ENCODE measurements around the gene DNM2.

Gene DNM2

GRCh38 chr19:10819124-10820060 lies 101.5 kb downstream of the DNM2 start:
- no peak overlapping the region for H3K18ac ChIP-seq (ENCODE audit: low read depth in 1 of 2, low read length in 2 of 2)
- no peak overlapping the region for H3K4me3 ChIP-seq (ENCODE audit: insufficient read depth in 1 of 2, low read depth in 1 of 2, low read length in 2 of 2)
- H2AFZ ChIP-seq (ENCODE audit: low read depth, low read length) = no peak overlapping the region
- H3K9me3 ChIP-seq (ENCODE audit: control insufficient read depth, low read length) = no peaks in the 10 kb centered on the region
- H3K9ac ChIP-seq (ENCODE audit: low read length) = peak overlapping the region; percentile 38
- H3K27ac ChIP-seq (ENCODE audit: low read length, poor library complexity, severe bottlenecking) = no peak overlapping the region
- no peak overlapping the region for H2BK12ac ChIP-seq (ENCODE audit: low read length in 2 of 2)
- no peaks in the 10 kb centered on the region for H3K27me3 ChIP-seq (ENCODE audit: control insufficient read depth in 1 of 2, insufficient read depth in 1 of 2, low read length in 2 of 2)
- no peak overlapping the region for H2AK5ac ChIP-seq (ENCODE audit: low read length, severe bottlenecking)
- no peak overlapping the region for H3K23ac ChIP-seq (ENCODE audit: low read length in 2 of 2)
- H3K4me1 ChIP-seq (ENCODE audit: control insufficient read depth, insufficient read depth, low read depth, low read length) = peaks cover 15% of the 10 kb centered on the region
- 97% methylated on average over 24 of the region's 27 CpGs for WGBS
- peaks cover 27% of the 10 kb centered on the region for H3K79me1 ChIP-seq (replicated peaks; ENCODE audit: low read length, poor library complexity, severe bottlenecking)
- peaks cover 48 to 88% of the 10 kb centered on the region in 2 experiments for H3K36me3 ChIP-seq (ENCODE audit: control insufficient read depth in 1 of 2, insufficient read depth in 2 of 2, low read depth in 1 of 2, low read length in 2 of 2)
- H3K4me2 ChIP-seq (ENCODE audit: low read length, poor library complexity, severe bottlenecking) = no peak overlapping the region
- H2BK120ac ChIP-seq (ENCODE audit: low read depth, low read length) = no peak overlapping the region
- no peak overlapping the region for H4K8ac ChIP-seq (ENCODE audit: low read length)
- H2BK15ac ChIP-seq (ENCODE audit: low read depth, poor library complexity, severe bottlenecking) = no peak overlapping the region
- H3K4ac ChIP-seq (ENCODE audit: low read depth in 1 of 2, low read length in 2 of 2) = no peak overlapping the region
- H4K91ac ChIP-seq (ENCODE audit: low read length) = no peak overlapping the region
- no peak overlapping the region for H2BK5ac ChIP-seq (ENCODE audit: low read depth, low read length, poor library complexity, severe bottlenecking)
- DNase-seq = no peak
- no peak overlapping the region for H3K14ac ChIP-seq (ENCODE audit: low read length in 2 of 2)

GRCh38 chr19:10820173-10820572 lies 102.3 kb downstream of the DNM2 start:
- Histone ChIP-seq H3K79me1 (replicated peaks; ENCODE audit: low read length, poor library complexity, severe bottlenecking) (peaks cover 27% of the 10 kb centered on the region), H2BK5ac (ENCODE audit: low read depth, low read length, poor library complexity, severe bottlenecking) (no peak overlapping the region), H3K4ac (ENCODE audit: low read depth in 1 of 2, low read length in 2 of 2) (no peak overlapping the region), H3K9ac (ENCODE audit: low read length) (peak overlapping the region; percentile 38), H2BK120ac (ENCODE audit: low read depth, low read length) (no peak overlapping the region), H3K18ac (ENCODE audit: low read depth in 1 of 2, low read length in 2 of 2) (no peak overlapping the region), H2AFZ (ENCODE audit: low read depth, low read length) (no peak overlapping the region), H3K14ac (ENCODE audit: low read length in 2 of 2) (no peak overlapping the region), H3K4me2 (ENCODE audit: low read length, poor library complexity, severe bottlenecking) (no peak overlapping the region), H4K91ac (ENCODE audit: low read length) (peak overlapping the region; percentile 14), H3K27me3 (ENCODE audit: control insufficient read depth in 1 of 2, insufficient read depth in 1 of 2, low read length in 2 of 2) (no peaks in the 10 kb centered on the region), H2BK12ac (ENCODE audit: low read length in 2 of 2) (no peak overlapping the region), H4K8ac (ENCODE audit: low read length) (no peak overlapping the region), H3K9me3 (ENCODE audit: control insufficient read depth, low read length) (no peaks in the 10 kb centered on the region), H3K4me3 (ENCODE audit: insufficient read depth in 1 of 2, low read depth in 1 of 2, low read length in 2 of 2) (no peak overlapping the region), H3K36me3 (ENCODE audit: control insufficient read depth in 1 of 2, insufficient read depth in 2 of 2, low read depth in 1 of 2, low read length in 2 of 2) (peaks cover 48 to 90% of the 10 kb centered on the region in 2 experiments), H3K27ac (ENCODE audit: low read length, poor library complexity, severe bottlenecking) (no peak overlapping the region), H2BK15ac (ENCODE audit: low read depth, poor library complexity, severe bottlenecking) (no peak overlapping the region), H3K4me1 (ENCODE audit: control insufficient read depth, insufficient read depth, low read depth, low read length) (peaks cover 15% of the 10 kb centered on the region), H3K23ac (ENCODE audit: low read length in 2 of 2) (no peak overlapping the region), H2AK5ac (ENCODE audit: low read length, severe bottlenecking) (no peak overlapping the region)
- WGBS = 92% methylated on average over 7 of the region's 7 CpGs
- no peak for DNase-seq

GRCh38 chr19:10823690-10824089 lies 105.8 kb downstream of the DNM2 start:
- Histone ChIP-seq H3K14ac (ENCODE audit: low read length in 2 of 2) (no peak overlapping the region), H2AFZ (ENCODE audit: low read depth, low read length) (no peak overlapping the region), H3K23ac (ENCODE audit: low read length in 2 of 2) (no peak overlapping the region), H2BK120ac (ENCODE audit: low read depth, low read length) (no peak overlapping the region), H3K4ac (ENCODE audit: low read depth in 1 of 2, low read length in 2 of 2) (no peak overlapping the region), H3K79me1 (replicated peaks; ENCODE audit: low read length, poor library complexity, severe bottlenecking) (peaks cover 4% of the 10 kb centered on the region), H3K4me2 (ENCODE audit: low read length, poor library complexity, severe bottlenecking) (no peak overlapping the region), H2BK5ac (ENCODE audit: low read depth, low read length, poor library complexity, severe bottlenecking) (no peak overlapping the region), H2AK5ac (ENCODE audit: low read length, severe bottlenecking) (no peak overlapping the region), H3K9ac (ENCODE audit: low read length) (no peak overlapping the region), H3K18ac (ENCODE audit: low read depth in 1 of 2, low read length in 2 of 2) (no peak overlapping the region), H3K4me1 (ENCODE audit: control insufficient read depth, insufficient read depth, low read depth, low read length) (no peaks in the 10 kb centered on the region), H2BK12ac (ENCODE audit: low read length in 2 of 2) (no peak overlapping the region), H3K36me3 (ENCODE audit: control insufficient read depth in 1 of 2, insufficient read depth in 2 of 2, low read depth in 1 of 2, low read length in 2 of 2) (peaks cover 57 to 80% of the 10 kb centered on the region in 2 experiments), H2BK15ac (ENCODE audit: low read depth, poor library complexity, severe bottlenecking) (no peak overlapping the region), H3K27ac (ENCODE audit: low read length, poor library complexity, severe bottlenecking) (no peak overlapping the region), H4K8ac (ENCODE audit: low read length) (no peak overlapping the region), H3K27me3 (ENCODE audit: control insufficient read depth in 1 of 2, insufficient read depth in 1 of 2, low read length in 2 of 2) (no peaks in the 10 kb centered on the region), H4K91ac (ENCODE audit: low read length) (no peak overlapping the region), H3K9me3 (ENCODE audit: control insufficient read depth, low read length) (no peaks in the 10 kb centered on the region), H3K4me3 (ENCODE audit: insufficient read depth in 1 of 2, low read depth in 1 of 2, low read length in 2 of 2) (no peak overlapping the region)
- DNase-seq = no peak
- WGBS = 97% methylated on average over 12 of the region's 12 CpGs

GRCh38 chr19:10826231-10826630 lies 108.4 kb downstream of the DNM2 start:
- 95% methylated on average over 7 of the region's 7 CpGs for WGBS
- H3K79me1 ChIP-seq (replicated peaks; ENCODE audit: low read length, poor library complexity, severe bottlenecking) = peaks cover 21% of the 10 kb centered on the region

More at GRCh38 chr19:10826231-10826630, 108.4 kb downstream of the DNM2 start:
- H3K36me3 ChIP-seq (ENCODE audit: control insufficient read depth in 1 of 2, insufficient read depth in 2 of 2, low read depth in 1 of 2, low read length in 2 of 2) = peaks cover 61 to 81% of the 10 kb centered on the region in 2 experiments
- no peaks in the 10 kb centered on the region for H3K4me1 ChIP-seq (ENCODE audit: control insufficient read depth, insufficient read depth, low read depth, low read length)
- H3K4ac ChIP-seq (ENCODE audit: low read depth in 1 of 2, low read length in 2 of 2) = no peak overlapping the region
- no peak overlapping the region for H3K27ac ChIP-seq (ENCODE audit: low read length, poor library complexity, severe bottlenecking)
- no peak overlapping the region for H3K4me3 ChIP-seq (ENCODE audit: insufficient read depth in 1 of 2, low read depth in 1 of 2, low read length in 2 of 2)
- H4K8ac ChIP-seq (ENCODE audit: low read length) = no peak overlapping the region
- H3K9ac ChIP-seq (ENCODE audit: low read length) = no peak overlapping the region
- H3K14ac ChIP-seq (ENCODE audit: low read length in 2 of 2) = no peak overlapping the region
- no peaks in the 10 kb centered on the region for H3K27me3 ChIP-seq (ENCODE audit: control insufficient read depth in 1 of 2, insufficient read depth in 1 of 2, low read length in 2 of 2)
- H2BK15ac ChIP-seq (ENCODE audit: low read depth, poor library complexity, severe bottlenecking) = no peak overlapping the region
- no peak for DNase-seq
- H4K91ac ChIP-seq (ENCODE audit: low read length) = no peak overlapping the region
- H2BK5ac ChIP-seq (ENCODE audit: low read depth, low read length, poor library complexity, severe bottlenecking) = no peak overlapping the region
- H3K23ac ChIP-seq (ENCODE audit: low read length in 2 of 2) = no peak overlapping the region
- no peaks in the 10 kb centered on the region for H3K9me3 ChIP-seq (ENCODE audit: control insufficient read depth, low read length)
- no peak overlapping the region for H3K18ac ChIP-seq (ENCODE audit: low read depth in 1 of 2, low read length in 2 of 2)
- H3K4me2 ChIP-seq (ENCODE audit: low read length, poor library complexity, severe bottlenecking) = no peak overlapping the region
- no peak overlapping the region for H2AK5ac ChIP-seq (ENCODE audit: low read length, severe bottlenecking)
- no peak overlapping the region for H2BK120ac ChIP-seq (ENCODE audit: low read depth, low read length)
- H2AFZ ChIP-seq (ENCODE audit: low read depth, low read length) = no peak overlapping the region
- no peak overlapping the region for H2BK12ac ChIP-seq (ENCODE audit: low read length in 2 of 2)
